NCI-H2107 treated with DMSO at 0.1 percent for 48 hours (cell line): ENCODE data around the gene METTL13.

ENCODE experiments used
- DNase-seq: peaks from one replicate; lab custom pipeline; 2025; ENCODE audit not compliant: unreplicated experiment; lab: John Stamatoyannopoulos, UW

Gene METTL13

DNA sequence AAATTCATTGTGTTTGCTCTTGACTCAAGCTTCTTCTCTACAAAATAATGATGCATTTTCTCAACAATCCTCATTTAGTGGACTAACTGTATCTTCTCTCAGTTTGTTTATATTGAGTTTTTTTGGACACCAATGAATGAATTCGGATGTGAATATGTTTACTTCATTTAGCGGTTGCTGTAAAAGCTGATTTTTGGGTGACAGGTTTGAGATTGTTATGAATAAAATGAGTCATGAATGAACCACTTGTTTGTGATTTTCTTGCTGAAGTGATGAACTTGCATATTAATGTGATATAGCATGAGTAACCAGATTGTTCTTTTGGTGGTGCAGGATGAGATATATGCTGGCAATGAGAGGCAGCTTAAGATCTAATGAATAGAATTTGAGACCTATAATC, 62.9 kb downstream of the METTL13 start:
- DNase-seq: no peak

DNA sequence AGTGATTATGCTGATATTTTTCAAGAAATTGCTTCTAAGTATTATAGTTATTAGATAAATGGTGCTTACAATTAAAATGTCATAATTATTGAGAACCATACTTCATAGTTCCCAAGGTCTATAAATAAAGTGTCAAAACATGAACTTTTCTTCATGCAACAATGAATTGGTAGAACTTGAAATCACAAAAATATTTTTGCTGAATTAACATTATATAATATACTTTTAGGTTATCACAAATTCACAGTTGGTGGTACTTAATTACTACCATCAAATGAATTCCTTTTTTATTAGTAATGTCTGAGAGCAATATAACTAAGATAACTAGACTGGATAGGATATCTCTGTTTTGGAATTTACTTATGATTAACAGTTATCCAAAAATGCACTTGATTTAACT, 64.5 kb downstream of the METTL13 start:
- no peak for DNase-seq
